Erythroblast (primary cell): ENCODE measurements around the gene ASB6.
"Not testable (repeated sequence)": the region's sequence is repeated elsewhere in the genome, so short reads cannot be mapped to it uniquely, and the experiment has no call there.

ENCODE experiments used
- DNase-seq, 2 experiments: peaks; one replicate each; lab custom pipeline; 2025; lab: John Stamatoyannopoulos, UW
- GATA1 ChIP-seq: IDR thresholded peaks from 2 replicates; pipeline ENCODE4 v1.6.1; 2011; ENCODE audit warnings: low read depth, mild to moderate bottlenecking, control low read depth, low read length, moderate library complexity
- POLR2A ChIP-seq: IDR thresholded peaks from 2 replicates; pipeline ENCODE4 v1.6.1; 2011; ENCODE audit warnings: mild to moderate bottlenecking, low read length

The ASB6 gene

DNA sequence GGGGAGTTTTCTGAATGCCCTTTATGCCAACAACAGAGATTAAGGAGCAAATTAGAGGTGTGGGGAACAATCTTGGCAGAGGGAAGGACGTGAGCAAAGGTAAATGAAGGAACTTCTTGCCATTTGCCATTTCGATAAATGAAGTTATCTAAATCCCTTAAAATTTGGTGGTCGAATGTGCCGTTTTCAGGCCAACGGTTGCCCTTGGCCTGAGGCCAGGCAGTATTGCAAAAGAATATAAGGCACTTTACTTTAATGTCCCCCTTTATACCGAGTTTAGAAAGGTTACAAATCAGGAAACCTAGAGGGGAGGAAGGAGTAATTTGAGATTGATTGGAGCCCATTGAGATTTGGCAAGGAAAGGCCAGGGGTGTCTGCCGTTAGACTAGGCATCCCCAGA, 47.3 kb downstream of the ASB6 start:
- no peak for DNase-seq
- TF ChIP-seq GATA1 (no peak), POLR2A (no peak)

DNA sequence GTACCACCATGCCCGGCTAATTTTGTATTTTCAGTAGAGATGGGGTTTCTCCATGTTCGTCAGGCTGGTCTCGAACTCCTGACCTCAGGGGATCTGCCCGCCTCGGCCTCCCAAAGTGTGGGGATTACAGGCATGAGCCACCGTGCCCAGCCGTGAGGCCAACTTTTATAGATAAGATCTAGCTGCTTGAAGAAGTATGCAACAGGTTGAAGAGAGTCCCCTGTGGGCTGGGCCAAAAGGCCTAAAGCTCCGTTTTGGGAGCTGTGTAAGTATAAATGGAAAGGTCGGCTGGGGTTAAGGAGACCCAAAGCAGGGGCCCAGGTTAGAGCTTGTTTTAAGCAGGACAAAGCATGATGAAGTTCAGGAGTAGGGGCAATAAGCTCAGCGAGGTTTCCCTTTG, 49.2 kb downstream of the ASB6 start:
- DNase-seq, result not testable (repeated sequence)

DNA sequence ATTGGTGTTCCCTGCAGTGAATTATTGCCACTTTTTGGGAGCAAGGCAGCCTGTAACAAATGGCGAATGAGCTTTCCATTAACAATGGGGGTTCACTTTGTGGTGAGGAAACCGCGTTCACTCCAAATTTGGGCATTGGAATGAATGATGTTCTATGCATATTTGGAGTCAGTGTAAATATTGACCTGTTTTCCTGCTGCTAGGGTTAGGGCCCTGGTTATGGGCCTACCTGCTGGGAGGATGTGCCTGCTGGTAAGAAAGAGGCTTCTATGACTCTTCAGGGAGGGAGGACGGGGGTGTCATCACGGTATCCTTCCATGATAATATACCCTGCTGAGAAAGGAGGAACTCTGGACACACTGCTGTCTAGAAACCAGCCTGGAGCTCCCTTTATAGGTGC, 50.0 kb downstream of the ASB6 start:
- no peak for TF ChIP-seq GATA1
- no peak for TF ChIP-seq POLR2A
- no peak for DNase-seq

DNA sequence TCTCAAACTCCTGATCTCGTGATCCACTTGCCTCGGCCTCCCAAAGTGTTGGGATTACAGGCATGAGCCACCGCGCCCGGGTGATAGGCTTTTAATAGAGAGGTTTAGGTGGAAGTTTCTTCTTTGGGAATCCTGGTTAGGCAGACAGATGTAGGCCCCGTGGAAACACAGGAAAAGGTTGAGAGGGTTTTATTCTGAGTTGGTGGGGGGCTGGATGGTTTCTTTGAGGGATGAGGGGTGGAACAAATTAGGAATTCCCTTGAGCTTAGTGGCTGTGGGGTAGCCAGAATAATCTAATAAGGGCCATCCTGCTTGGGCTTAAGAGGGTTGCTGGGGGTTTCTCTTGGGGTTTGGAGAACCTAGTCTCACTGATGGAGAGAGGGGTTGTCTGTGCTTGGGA, 51.5 kb downstream of the ASB6 start:
- no peak for TF ChIP-seq POLR2A
- TF ChIP-seq GATA1, result no peak
- no peak for DNase-seq

DNA sequence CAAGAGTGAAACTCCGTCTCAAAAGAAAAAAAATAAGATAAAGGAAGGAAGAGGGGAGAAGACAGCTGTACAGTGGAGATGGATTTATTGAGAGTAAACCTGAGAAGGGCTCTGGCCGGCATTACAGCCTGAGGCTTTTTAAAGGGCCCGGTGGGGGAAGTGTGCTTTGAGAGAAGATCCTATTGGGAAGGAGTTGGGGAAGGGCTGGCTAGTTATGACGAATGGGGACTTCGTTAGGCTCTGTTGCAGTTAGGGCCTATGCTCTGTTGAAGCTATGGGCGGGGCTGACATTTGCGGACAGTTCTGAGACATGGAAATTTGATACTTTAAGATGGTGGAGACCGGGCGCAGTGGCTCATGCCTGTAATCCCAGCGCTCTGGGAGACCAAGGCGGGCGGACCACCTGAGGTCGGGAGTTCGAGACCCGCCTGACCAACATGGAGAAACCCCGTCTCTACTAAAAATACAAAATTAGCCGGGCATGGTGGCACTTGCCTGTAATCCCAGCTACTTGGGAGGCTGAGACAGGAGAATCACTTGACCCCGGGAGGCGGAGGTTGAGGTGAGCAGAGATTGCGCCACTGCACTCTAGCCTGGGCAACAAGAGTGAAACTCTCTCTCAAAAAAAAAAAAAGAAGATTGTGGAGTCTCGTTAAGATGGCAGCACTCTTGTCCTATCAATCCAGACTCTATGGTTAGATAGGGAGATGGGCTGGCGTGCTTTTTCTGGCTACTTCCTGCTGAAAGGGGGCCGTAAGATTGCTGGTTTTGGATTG, 54.3 kb downstream of the ASB6 start:
- DNase-seq, result no peak
- no peak for TF ChIP-seq GATA1
- TF ChIP-seq POLR2A, result no peak

DNA sequence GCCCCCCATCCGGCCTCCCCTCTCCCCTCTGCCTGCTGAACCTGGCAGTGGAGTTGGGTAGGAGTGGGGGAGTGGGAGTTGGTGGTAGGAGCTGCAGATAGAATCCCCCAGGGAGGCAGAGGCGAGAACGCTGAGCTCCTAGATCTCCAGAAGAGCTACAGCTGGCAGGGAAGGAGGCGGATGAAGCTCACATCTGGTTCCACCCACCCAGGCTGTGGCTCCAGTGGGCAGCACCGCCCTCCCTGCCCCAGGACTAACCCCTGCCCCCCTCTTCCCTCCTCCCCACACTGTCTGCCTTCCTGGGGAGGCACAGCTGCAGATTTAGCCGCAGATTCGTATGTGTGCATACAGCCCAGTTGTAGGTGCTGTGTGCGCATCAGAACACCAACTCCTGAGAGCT, 55.3 kb downstream of the ASB6 start:
- TF ChIP-seq POLR2A (no peak), GATA1 (no peak)
- DNase-seq, result no peak

DNA sequence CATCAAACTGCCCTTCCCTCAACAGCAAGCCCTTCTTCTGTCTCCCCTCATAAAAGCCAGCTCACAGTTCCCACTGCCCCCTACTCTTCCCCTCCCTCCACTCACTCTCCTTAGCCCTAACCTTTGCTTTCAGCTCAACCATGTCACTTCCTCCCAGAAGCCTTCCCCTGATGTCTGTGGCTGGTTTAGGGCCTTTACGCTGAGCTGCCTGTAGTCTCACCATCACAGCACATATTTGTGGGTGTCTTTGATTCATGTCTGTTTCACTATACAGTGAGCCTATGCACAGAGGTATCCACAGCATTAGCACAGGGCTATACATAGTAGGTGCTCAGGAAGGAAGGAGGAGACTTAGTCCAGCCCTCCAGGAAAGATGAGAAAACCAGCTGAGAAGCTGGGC, 55.7 kb downstream of the ASB6 start:
- DNase-seq, result no peak
- TF ChIP-seq GATA1 (no peak), POLR2A (no peak)

DNA sequence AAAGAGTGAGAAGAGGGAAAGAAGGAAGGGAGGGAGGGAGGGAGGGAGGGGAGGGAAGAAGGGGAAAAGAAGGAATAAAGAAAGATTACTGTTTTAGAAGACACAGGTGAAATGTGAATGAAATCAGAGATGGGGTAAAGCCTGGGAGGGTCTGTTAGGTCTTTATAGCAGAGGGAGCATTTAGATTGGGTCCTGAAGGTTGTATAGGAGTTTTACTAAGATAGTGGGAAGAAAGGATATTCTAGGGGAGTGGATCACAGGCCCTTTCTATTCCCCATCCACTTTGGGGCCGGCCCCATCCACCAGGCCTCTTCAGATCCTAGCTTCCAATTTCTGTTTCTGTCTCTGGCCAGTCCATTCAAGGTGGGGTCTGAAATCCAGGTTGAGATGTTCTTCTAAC, 56.6 kb downstream of the ASB6 start:
- TF ChIP-seq POLR2A (no peak), GATA1 (no peak)
- no peak for DNase-seq
